Activated CD4-positive, alpha-beta T cell treated with anti-CD3 and anti-CD28 coated beads for 24 hours (primary cell): ENCODE data around the gene SMARCB1.

Experiments used
- DNase-seq, 2 donors: peaks; one replicate each; pipeline ENCODE4 v3.0.0-alpha.2; 2020; ENCODE audit warnings: low read depth in 2 of 2

Gene SMARCB1

DNA sequence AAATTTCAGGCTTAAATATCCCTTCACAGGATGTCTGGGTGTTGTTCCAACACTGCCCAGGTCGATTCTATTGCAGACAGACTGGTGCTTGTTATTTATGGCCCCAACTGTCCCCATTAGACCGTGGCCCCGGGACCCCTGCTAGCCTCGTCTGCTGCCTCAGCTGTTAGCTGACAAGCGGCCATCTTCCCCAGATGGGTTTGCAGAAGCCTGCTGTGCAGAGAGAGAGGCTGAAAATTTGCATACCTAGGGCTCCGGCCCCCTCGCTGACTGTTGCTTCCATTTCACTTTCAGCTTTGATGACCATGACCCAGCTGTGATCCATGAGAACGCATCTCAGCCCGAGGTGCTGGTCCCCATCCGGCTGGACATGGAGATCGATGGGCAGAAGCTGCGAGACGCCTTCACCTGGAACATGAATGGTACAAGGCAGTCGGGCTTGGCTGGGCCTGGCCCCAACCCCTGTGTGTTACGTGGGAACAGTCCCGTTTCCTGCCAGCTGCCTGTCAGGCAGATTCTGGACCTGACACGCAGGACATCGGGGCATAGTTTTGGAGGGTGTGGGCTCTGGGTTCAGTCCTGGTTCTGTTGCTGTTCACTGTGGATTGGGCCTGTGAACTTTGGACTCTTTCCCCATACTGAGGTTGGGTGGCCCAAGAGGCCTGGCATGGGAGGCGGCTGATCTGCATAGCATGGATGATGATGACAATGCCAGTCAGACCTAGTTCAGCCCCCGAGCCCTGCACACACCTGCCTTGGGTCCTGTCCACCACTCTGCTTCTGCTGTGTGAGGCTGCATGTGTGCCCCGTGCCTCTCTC lies 16.4 kb downstream of the SMARCB1 start:
- DNase-seq: no peak

DNA sequence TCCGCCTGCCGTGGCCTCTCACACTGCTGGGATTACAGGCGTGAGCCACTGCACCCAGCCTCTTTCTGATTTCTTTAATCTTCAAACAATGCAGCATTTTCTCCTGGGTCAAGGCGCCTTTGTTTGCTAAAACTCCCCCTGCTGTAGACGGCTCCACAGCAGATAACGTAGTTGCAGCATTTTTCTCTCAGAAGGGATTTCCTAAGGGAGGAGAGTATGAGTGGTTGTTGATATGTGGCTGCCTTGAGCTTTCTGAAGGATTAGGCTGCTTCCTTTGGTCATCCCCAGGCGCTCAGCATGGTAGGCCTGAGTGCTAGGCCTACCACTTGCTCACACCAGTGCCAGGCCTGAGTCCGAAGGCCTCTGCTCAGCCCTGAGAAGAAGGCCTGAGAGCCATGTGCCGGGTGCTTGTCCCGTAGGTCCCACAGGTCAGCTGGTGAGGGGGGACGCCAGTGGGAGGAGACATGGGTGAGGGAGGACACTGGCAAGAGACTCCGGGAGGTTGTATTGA lies 18.1 kb downstream of the SMARCB1 start:
- no peak for DNase-seq

- DNase-seq: no peak
Observed at GRCh38 chr22:23806837-23807236, 20.1 kb downstream of the SMARCB1 start.

DNA sequence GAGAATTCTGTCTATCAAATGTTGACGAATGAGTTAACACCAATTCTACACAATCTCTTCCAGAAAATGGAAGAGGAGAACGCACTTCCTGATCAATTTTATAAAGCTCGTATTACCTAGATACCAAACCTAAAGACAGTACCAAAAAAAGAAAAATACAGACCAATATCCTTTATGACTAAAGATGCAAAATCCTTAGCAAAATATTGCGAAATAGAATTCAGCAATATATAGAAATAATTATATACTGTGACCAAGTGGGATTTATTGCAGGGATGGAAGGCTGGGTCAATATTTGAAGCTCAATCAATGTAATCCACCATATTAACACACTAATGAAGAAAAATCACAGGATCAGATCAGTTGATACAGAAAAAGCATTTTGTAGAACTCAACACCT lies 25.6 kb downstream of the SMARCB1 start:
- no peak for DNase-seq

- no peak for DNase-seq
Observed at GRCh38 chr22:23815541-23816155, 28.9 kb downstream of the SMARCB1 start.

- no peak for DNase-seq
Observed at GRCh38 chr22:23816156-23816976, 29.6 kb downstream of the SMARCB1 start.

DNA sequence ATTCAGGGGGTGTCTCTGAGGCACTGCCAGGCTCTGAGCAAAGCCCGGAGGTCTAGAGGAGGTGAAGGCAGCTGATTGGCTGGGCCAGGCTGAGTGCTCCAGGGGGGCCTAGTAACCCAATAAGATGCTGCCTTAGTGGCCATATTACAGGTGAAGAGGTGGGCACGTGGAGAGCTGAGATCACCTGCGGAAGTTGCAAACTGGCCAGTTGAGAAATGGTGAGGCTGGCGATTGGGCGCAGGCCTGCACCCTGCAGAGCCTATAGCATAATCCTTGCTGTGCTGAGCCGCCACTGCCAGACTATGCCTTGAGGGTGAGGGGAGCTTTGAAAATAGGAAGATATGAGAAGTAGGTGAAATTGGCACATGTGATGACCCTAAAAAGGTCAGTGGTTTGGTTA lies 30.4 kb downstream of the SMARCB1 start:
- DNase-seq: no peak

GRCh38 chr22:23818541-23818940 lies 31.8 kb downstream of the SMARCB1 start:
- DNase-seq: no peak

GRCh38 chr22:23820748-23821211 lies 34.0 kb downstream of the SMARCB1 start:
- DNase-seq: no peak

- DNase-seq: no peak
Observed at GRCh38 chr22:23822101-23822671, 35.4 kb downstream of the SMARCB1 start.

DNA sequence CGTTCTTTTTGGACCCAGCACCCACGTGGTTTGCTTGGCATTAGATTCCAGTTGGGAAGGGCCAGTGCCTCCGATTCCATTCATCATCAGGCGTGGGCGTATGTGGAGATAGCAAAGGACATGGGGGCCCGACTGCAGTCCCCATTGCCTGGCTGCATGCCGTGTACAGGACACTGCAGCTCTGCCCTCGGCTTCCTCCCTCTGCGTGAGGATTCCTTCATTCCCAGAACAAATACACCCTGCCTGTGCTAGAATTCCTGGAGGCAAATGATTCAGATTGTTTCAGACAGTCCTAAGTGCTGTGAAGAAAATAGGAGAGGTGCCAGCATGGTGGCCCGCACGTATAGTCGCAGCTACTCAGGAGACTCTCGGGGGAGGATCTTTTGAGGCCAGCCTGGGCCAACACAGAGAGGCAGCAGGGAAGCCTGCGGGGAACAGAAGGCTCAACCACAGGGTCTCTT lies 36.6 kb downstream of the SMARCB1 start:
- DNase-seq: no peak

DNA sequence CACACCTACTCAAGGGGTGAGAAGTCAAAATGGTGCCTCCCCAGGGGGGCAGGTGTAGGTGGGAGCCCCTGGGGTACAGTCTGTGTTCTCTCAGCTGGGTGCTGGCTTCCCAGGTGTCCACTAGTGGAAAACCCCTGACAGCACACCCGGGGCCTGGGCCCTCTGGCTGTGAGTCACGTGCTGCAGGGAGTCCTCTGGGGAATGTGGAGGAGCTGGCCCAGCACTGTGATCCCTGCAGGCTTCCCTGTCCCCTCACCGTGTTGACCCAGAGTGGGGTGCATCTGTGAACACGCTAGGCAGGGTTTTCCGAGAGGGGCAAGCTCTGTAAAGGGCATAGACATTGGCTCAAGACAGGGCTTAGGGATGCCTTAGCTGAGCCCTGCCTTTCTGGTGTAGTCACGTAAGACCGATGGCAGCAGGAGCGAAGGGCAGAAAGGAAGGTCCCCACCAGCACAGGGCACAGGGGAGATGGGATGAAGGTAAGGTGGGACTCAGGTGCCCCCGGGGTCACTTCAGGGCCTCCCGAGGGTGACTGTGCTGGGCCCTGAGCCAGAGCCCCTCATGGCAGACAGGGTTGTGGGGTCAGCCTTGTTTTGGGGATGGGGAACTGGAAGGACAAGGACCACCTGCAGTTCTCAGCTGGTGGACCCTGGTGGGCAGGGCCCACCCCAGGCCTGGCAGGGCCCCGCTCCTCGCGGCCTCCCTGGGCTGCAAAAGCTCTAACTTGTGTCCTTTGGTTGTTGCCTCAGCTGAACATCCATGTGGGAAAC lies 37.9 kb downstream of the SMARCB1 start:
- DNase-seq: no peak

DNA sequence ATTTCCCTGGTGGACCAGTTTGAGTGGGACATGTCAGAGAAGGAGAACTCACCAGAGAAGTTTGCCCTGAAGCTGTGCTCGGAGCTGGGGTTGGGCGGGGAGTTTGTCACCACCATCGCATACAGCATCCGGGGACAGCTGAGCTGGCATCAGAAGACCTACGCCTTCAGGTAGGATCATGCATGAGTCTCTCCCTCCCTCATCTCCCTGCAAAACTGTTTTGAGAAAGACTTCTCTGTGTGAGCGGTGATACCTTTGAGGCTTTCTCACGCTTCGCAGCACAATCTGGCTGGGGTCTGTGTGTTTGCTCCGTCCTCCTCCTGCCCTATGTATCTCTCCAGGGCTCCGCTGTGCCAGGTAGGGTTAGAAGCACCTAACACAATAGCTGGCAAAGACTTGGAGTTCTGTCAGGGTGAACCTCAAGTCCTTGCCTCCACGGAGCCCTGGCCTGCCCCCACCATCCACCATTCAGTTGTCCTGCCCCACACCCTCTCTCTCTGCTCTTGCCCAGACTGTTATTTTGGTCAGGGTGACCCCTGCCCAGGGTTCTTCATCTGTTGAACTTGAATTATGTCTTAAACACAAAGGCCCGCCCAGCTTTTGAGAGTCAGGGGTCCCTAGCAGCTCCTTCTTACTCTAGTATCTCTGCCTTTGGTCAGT lies 38.6 kb downstream of the SMARCB1 start:
- no peak for DNase-seq

- DNase-seq: no peak
Observed at GRCh38 chr22:23826510-23827350, 40.0 kb downstream of the SMARCB1 start.

DNA sequence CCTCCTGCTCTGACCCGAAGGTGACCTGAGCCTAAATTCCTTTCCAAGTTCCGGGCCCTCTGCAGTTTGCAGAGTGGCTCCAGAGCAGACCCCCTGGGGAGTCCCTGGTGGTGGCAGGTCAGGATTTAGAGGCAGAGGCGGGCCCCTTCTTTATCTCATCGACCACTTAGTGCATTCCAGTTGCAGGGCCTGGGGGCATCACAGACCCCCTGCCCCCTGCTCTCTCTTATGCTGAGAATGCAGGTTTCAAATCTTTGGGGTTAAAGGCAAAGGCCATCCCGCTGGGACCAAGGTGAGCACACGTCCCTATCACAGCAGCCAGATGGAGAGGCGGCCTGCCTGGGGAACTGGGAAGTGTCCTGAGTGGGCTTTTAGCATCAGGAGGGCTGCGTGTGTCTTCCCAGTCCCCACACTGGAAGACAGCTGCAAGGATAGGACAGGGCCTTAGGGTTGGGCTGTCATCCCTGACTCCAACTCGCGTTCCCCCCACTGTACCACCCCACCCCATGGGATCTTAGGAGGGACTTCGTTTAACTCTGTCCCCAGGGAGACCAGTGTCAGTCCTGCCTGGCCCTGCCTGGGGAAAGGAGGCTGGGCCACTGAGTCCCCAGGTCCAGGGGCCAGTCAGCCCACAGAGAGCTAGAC lies 40.7 kb downstream of the SMARCB1 start:
- DNase-seq: no peak

- DNase-seq: no peak
Observed at GRCh38 chr22:23828800-23829680, 42.3 kb downstream of the SMARCB1 start.

DNA sequence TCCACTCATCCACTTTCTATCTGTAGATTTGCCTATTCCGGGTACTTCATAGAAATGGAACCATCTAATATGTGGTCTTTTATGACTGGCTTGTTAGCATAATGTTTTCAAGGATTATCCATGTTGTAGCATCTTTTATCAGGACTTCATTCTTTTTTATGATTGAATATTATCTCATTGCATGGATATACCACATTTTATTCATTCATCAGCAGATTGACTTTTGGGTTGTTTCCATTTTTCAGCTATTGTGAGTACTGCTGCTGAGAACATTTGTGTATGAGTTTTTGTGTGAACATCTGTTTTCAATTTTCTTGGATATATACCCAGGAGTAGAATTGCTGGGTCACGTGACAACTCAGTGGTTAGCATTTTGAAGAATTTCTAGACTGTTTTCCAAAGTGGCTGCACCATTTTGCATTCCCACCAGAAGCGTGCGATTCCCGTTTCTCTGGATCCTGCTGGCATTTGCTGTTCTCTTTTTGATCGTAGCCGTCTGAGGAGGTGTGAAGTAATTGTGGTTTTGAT lies 43.1 kb downstream of the SMARCB1 start:
- no peak for DNase-seq

GRCh38 chr22:23831261-23831660 lies 44.5 kb downstream of the SMARCB1 start:
- DNase-seq: no peak
